GM21529 (cell line): Measurements from ENCODE around the gene DNER.
A peak's percentile ranks its signal among the peaks of the same experiment; 100 is the strongest.

Source experiments
- ATAC-seq: cut with Tn5 transposase; IDR thresholded peaks from one replicate; pipeline ENCODE4 v1.9.1; 2021; ENCODE audit not compliant: unreplicated experiment

DNER gene

GRCh38 chr2:229572507-229573271, 141.7 kb downstream of the DNER start:
- ATAC-seq: no peak

GRCh38 chr2:229571243-229571642, 143.1 kb downstream of the DNER start:
- no peak for ATAC-seq

- ATAC-seq: no peak
Measured at GRCh38 chr2:229566370-229566769, 148.0 kb downstream of the DNER start.

- ATAC-seq: no peak
Measured at GRCh38 chr2:229564300-229564907, 150.0 kb downstream of the DNER start.

GRCh38 chr2:229563388-229563787, 151.0 kb downstream of the DNER start:
- ATAC-seq: no peak

GRCh38 chr2:229562472-229563127, 151.8 kb downstream of the DNER start:
- no peak for ATAC-seq

- no peak for ATAC-seq
Measured at GRCh38 chr2:229559986-229560385, 154.4 kb downstream of the DNER start.

GRCh38 chr2:229553091-229553490, 161.3 kb downstream of the DNER start:
- no peak for ATAC-seq

- ATAC-seq: no peak
Measured at GRCh38 chr2:229543176-229543873, 171.0 kb downstream of the DNER start.

- ATAC-seq: no peak
Measured at GRCh38 chr2:229539628-229540027, 174.7 kb downstream of the DNER start.

- ATAC-seq: no peak
Measured at GRCh38 chr2:229531594-229531993, 182.8 kb downstream of the DNER start.

GRCh38 chr2:229530434-229530833, 183.9 kb downstream of the DNER start:
- ATAC-seq: no peak

- no peak for ATAC-seq
Measured at GRCh38 chr2:229528846-229529245, 185.5 kb downstream of the DNER start.

GRCh38 chr2:229526951-229527350, 187.4 kb downstream of the DNER start:
- ATAC-seq: no peak

- no peak for ATAC-seq
Measured at GRCh38 chr2:229524799-229525198, 189.6 kb downstream of the DNER start.

- ATAC-seq: no peak
Measured at GRCh38 chr2:229523663-229524062, 190.7 kb downstream of the DNER start.

- ATAC-seq: no peak
Measured at GRCh38 chr2:229521576-229521975, 192.8 kb downstream of the DNER start.

- ATAC-seq: no peak
Measured at GRCh38 chr2:229520691-229521096, 193.7 kb downstream of the DNER start.

- ATAC-seq: peak; percentile 65
Measured at GRCh38 chr2:229519655-229520430, 194.5 kb downstream of the DNER start.

- no peak for ATAC-seq
Measured at GRCh38 chr2:229514273-229514895, 200.0 kb downstream of the DNER start.
